Esophagus muscularis mucosa (tissue), 4 donors: ENCODE measurements around the gene HLA-B. TPM values are rescaled to one million over a fixed set of nuclear protein-coding genes. Genes with fewer than 3 reads are reported as not detected.
A peak's percentile ranks its signal among the peaks of the same experiment; 100 is the strongest.

Experiments
- DNase-seq: peaks from one replicate; pipeline ENCODE4 v3.0.0-alpha.2; 2017; ENCODE audit errors: extremely low spot score
- H3K27ac ChIP-seq, 4 donors: fragments of 200-600 bp; sonication (generic); replicated peaks in 1 of 4; 1 replicate in 3 of 4; 2 replicates in 1 of 4; pipeline ENCODE4 v1.5.1; 2016 to 2019; ENCODE audit warnings: mild to moderate bottlenecking in 1 of 4
- H3K27me3 ChIP-seq, 4 donors: fragments of 200-600 bp; sonication (generic); one replicate each; pipeline versions ENCODE4 v1.5.1 to v1.6.0; 2016 to 2019
- H3K36me3 ChIP-seq, 4 donors: fragments of 200-600 bp; sonication (generic); one replicate each; pipeline ENCODE4 v1.5.1; 2016 to 2019
- H3K4me1 ChIP-seq, 4 donors: fragments of 200-600 bp; sonication (generic); one replicate each; pipeline ENCODE4 v1.5.1; 2016 to 2019
- H3K4me3 ChIP-seq, 4 donors: fragments of 200-600 bp; sonication (generic); 1 replicate in 2 of 4; 2 replicates in 2 of 4; pipeline ENCODE4 v1.5.1; 2016 to 2019; ENCODE audit warnings: mild to moderate bottlenecking in 4 of 4, moderate library complexity in 1 of 4
- H3K9me3 ChIP-seq, 4 donors: fragments of 200-600 bp; sonication (generic); 1 replicate in 3 of 4; 2 replicates in 1 of 4; pipeline ENCODE4 v1.5.1; 2016 to 2019
- EP300 ChIP-seq: sonication (generic); formaldehyde crosslinking; IDR thresholded peaks from one replicate; pipeline ENCODE4 v1.6.1; 2017; ENCODE audit warnings: antibody characterized with exemption
- POLR2A ChIP-seq: fragments of 450-650 bp; IDR thresholded peaks from one replicate; pipeline ENCODE4 v1.6.1; 2017; ENCODE audit warnings: antibody characterized with exemption, moderate library complexity, mild to moderate bottlenecking, low read depth
- POLR2AphosphoS5 ChIP-seq, 2 donors: sonication (generic); formaldehyde crosslinking; IDR thresholded peaks; one replicate each; pipeline ENCODE4 v1.6.1; 2017; ENCODE audit warnings: antibody characterized with exemption in 2 of 2
- WGBS: methylation state at CpG from one replicate; pipeline ENCODE4 v1.1.5; 2018; 5-methylcytosine and 5-hydroxymethylcytosine counted together
- intact Hi-C: fragments of 100-400 bp; cut with DNase I; formaldehyde crosslinking; loops from one replicate; pipeline ENCODE4 v1.15.1; 2023
- total RNA-seq, 4 donors: library from RNA; depleted of rRNA; stranded (reverse); fragments of >200 nt; gene quantifications; one replicate each; pipeline versions ENCODE4 v1.1.0 to v1.2.1, GENCODE V29; 2016
- TF ChIP-seq, protein P1 (sequence below), 3 experiments: fragments of 200-600 bp in 2 of 3; fragments of 450-650 bp in 1 of 3; sonication (generic) in 2 of 3; IDR thresholded peaks; one replicate each; pipeline ENCODE4 v1.5.1; 2017 to 2019; ENCODE audit warnings: antibody characterized with exemption in 3 of 3, mild to moderate bottlenecking in 2 of 3, moderate library complexity in 1 of 3

HLA-B gene
- total RNA-seq, 4 donors from 2014 or later = 336 to 628 (median 502) TPM

- intact Hi-C loops = loop anchor here (5.0 kb wide), 1 partner anchor 84 kb away; no protein-coding TSS in a partner anchor
- Histone ChIP-seq H3K27ac (no peak overlapping the region), H3K27me3 (no peaks in the 10 kb centered on the region), H3K36me3 (peaks cover 0 to 26% (median 19%) of the 10 kb centered on the region in 4 donors), H3K9me3 (no peaks in the 10 kb centered on the region), H3K4me1 (peaks cover 8 to 20% (median 14%) of the 10 kb centered on the region in 4 donors), H3K4me3 (no peak overlapping the region)
- WGBS = 70% methylated on average over 7 of the region's 8 CpGs
- TF ChIP-seq, protein P1, sequence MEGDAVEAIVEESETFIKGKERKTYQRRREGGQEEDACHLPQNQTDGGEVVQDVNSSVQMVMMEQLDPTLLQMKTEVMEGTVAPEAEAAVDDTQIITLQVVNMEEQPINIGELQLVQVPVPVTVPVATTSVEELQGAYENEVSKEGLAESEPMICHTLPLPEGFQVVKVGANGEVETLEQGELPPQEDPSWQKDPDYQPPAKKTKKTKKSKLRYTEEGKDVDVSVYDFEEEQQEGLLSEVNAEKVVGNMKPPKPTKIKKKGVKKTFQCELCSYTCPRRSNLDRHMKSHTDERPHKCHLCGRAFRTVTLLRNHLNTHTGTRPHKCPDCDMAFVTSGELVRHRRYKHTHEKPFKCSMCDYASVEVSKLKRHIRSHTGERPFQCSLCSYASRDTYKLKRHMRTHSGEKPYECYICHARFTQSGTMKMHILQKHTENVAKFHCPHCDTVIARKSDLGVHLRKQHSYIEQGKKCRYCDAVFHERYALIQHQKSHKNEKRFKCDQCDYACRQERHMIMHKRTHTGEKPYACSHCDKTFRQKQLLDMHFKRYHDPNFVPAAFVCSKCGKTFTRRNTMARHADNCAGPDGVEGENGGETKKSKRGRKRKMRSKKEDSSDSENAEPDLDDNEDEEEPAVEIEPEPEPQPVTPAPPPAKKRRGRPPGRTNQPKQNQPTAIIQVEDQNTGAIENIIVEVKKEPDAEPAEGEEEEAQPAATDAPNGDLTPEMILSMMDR (IDR thresholded peaks at IDR 0.05) = no peak
- TF ChIP-seq EP300 = no peak
- TF ChIP-seq POLR2A = no peak
- no peak for TF ChIP-seq POLR2AphosphoS5 (IDR thresholded peaks at IDR 0.05)
- DNase-seq = peak; percentile 91
These were observed 5.3 kb downstream of the HLA-B start for GRCh38 chr6:31351401-31352309.

DNA sequence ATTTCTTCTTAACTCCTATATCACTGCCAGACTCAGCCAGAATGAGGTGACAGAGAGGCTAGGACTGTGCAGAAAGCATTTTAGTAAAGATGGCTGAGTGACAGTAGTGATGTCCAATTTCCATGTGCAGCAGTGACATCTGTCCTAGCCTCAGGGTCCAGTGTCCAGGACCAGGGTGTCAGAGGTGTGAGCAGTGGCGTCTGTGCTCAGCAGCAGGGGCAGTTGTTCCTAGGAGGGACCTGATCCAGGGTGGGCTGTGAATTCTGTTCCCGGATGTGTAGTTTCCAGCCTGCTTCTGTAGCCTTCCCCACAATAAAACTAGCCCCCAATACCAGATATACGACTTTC is 6.0 kb downstream of the HLA-B start:
- Histone ChIP-seq H3K9me3 (no peaks in the 10 kb centered on the region), H3K27ac (no peak overlapping the region), H3K36me3 (peaks cover 0 to 26% (median 19%) of the 10 kb centered on the region in 4 donors), H3K4me3 (no peak overlapping the region), H3K4me1 (peaks cover 8 to 20% (median 14%) of the 10 kb centered on the region in 4 donors), H3K27me3 (no peaks in the 10 kb centered on the region)
- intact Hi-C loops = loop anchor here (5.0 kb wide), 1 partner anchor 84 kb away; no protein-coding TSS in a partner anchor
- no peak for DNase-seq
- 0% methylated on average over 2 of the region's 3 CpGs for WGBS
- TF ChIP-seq POLR2A (no peak), EP300 (no peak), POLR2AphosphoS5 (IDR thresholded peaks at IDR 0.05) (no peak)
- TF ChIP-seq, protein P1 (IDR thresholded peaks at IDR 0.05) = no peak

DNA sequence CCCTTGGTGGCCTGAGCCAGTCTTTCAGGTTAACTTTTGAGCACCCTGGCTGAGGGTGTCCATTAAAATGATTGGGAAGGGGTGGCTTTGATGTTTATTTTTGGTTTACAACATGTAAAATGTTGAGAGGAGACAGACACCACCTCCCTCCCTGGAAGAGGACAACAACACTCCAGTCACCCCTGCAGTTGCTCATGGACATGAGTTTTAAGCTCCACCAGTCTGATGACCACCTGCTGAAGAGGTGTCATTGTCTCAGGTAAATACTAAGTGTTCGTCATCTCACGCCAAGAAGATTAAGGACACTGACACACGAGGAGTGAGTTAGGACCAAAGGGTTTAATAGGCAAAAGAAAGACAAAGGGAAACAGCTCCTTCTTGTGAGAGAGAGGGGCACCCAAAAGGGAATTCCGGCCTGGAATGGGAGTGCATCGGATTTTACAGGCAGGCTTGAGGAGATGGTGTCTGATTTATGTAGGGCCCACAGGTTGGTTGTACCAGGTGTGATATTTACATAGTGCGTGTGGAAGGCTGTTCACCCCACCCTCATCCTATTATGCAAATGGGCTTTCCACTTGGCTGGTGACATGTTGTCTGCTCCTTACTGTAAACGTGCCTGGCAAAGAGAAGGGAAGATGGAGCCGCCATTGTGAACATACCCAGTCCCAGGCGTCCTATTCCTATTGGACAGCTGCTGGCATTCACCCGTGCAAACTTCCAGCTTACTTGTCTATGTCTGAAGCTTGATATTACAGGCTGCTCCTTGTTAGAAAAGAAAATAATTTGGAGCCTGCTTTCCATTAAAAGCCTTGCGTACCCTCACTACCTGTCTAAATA is 6.6 kb downstream of the HLA-B start:
- WGBS = 62% methylated on average over 11 of the region's 11 CpGs
- Histone ChIP-seq H3K27me3 (no peaks in the 10 kb centered on the region), H3K27ac (no peak overlapping the region), H3K4me1 (peaks cover 5 to 15% (median 11%) of the 10 kb centered on the region in 4 donors), H3K9me3 (no peaks in the 10 kb centered on the region), H3K36me3 (peaks cover 0 to 23% (median 19%) of the 10 kb centered on the region in 4 donors), H3K4me3 (no peak overlapping the region)
- TF ChIP-seq, protein P1 (IDR thresholded peaks at IDR 0.05) = no peak
- TF ChIP-seq POLR2AphosphoS5 (IDR thresholded peaks at IDR 0.05) (no peak), EP300 (no peak), POLR2A (no peak)
- no peak for DNase-seq
- intact Hi-C loops = loop anchor here (5.0 kb wide), 1 partner anchor 83 kb away; no protein-coding TSS in a partner anchor

GRCh38 chr6:31349301-31349700 is 7.7 kb downstream of the HLA-B start:
- no peak for TF ChIP-seq EP300
- TF ChIP-seq POLR2A = no peak
- TF ChIP-seq, protein P1 (IDR thresholded peaks at IDR 0.05) = no peak
- TF ChIP-seq POLR2AphosphoS5 (IDR thresholded peaks at IDR 0.05) = no peak
- Histone ChIP-seq H3K9me3 (no peaks in the 10 kb centered on the region), H3K4me3 (no peak overlapping the region), H3K27me3 (no peaks in the 10 kb centered on the region), H3K27ac (no peak overlapping the region), H3K4me1 (peaks cover 0 to 5% (median under 1%) of the 10 kb centered on the region in 4 donors), H3K36me3 (peaks cover 0 to 13% (median 13%) of the 10 kb centered on the region in 4 donors)
- intact Hi-C loops = no loop called here
- DNase-seq = no peak
- 77% methylated on average over 4 of the region's 4 CpGs for WGBS
